Left kidney (tissue), 2 donors: ENCODE data around the gene COL5A1. TPM values are rescaled to one million over a fixed set of nuclear protein-coding genes. Genes with fewer than 3 reads are reported as not detected.

Experiments
- DNase-seq: peaks from one replicate; pipeline ENCODE4 v3.0.0-alpha.2; 2013
- polyA plus RNA-seq: library from polyadenylated mRNA; unstranded; fragments of 120-200 nt; gene quantifications from one replicate; pipeline ENCODE4 v1.2.1, GENCODE V29; 2013; ENCODE audit not compliant: insufficient read length

The COL5A1 gene
- polyA plus RNA-seq, 1 donor, result 77.3 TPM

- no peak for DNase-seq
These were observed 146.3 kb downstream of the COL5A1 start for GRCh38 chr9:134787601-134788531.

DNA sequence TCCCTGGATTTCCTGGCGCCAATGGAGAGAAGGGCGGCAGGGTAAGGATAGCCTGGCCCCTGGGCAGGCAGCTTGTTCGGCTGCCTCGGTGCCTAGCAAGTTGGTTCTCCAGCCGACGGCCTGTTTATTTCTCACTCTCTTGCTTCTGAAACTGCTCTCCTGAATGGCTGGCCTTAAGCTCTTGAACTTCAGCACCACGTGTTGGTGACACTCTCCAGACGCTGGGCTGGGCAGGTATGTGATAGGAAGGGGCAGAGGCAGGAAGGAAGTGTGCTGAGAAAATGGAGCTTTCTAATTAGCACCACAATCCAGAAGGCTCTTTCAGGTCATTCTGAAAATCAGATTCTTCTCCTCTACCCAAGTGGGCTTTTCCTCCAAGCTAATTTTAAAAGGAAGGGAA, 147.6 kb downstream of the COL5A1 start:
- no peak for DNase-seq

DNA sequence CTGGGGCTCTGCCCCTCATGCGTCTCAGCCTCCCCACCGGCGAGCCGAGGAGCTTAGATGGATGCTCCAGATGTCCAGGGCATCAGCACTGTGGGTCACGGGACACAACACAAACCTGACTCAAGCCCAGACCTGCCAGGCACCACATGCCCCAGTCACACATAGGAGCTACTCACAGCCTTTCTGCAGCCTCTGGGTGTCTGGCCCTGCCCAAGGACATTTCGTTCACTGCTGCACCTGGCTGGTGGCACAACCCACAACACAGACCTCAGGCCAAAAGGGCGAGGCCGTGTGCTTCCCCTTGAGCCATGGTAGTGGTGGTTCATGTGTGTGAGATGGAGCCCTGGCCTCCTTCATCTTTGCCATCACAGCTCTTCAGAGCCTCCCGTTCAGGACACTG, 149.4 kb downstream of the COL5A1 start:
- no peak for DNase-seq

GRCh38 chr9:134792627-134793026, 151.0 kb downstream of the COL5A1 start:
- no peak for DNase-seq

- DNase-seq, result no peak
These were observed 151.9 kb downstream of the COL5A1 start for GRCh38 chr9:134793288-134794188.

DNA sequence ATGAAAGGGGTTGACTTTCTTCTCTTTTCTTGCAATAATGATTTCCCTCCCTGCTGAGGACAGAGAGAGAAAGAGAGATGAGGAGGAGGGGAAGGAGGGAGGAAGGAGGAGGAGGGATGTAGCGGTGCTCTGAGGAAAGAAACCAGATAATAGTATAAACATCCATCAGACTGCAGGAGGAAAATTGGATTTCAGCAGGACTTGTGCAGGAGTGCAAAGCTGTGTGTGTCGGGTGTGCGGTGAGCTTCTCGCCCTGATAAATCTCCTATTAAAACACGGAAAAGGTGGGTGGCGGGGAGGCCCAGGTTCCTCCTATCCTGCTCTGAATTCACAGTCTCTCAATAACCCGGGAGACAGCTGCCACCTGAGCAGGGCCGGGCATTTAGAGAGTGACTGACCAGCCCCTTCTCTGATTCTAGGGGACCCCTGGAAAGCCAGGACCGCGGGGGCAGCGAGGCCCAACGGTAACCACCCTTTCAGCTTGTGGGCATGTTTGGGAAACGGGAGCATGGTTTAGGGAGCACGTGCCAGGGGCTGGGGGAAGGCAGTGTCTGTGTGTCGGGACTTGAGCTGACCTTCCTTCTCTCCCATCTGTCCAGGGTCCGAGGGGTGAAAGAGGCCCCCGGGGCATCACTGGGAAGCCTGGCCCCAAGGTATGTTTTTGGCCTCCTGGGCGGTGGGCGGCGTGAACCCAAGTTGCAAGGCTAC, 153.2 kb downstream of the COL5A1 start:
- DNase-seq, result no peak

- DNase-seq, result no peak
These were observed 153.8 kb downstream of the COL5A1 start for GRCh38 chr9:134795446-134795845.

GRCh38 chr9:134796882-134797281, 155.3 kb downstream of the COL5A1 start:
- DNase-seq, result no peak

DNA sequence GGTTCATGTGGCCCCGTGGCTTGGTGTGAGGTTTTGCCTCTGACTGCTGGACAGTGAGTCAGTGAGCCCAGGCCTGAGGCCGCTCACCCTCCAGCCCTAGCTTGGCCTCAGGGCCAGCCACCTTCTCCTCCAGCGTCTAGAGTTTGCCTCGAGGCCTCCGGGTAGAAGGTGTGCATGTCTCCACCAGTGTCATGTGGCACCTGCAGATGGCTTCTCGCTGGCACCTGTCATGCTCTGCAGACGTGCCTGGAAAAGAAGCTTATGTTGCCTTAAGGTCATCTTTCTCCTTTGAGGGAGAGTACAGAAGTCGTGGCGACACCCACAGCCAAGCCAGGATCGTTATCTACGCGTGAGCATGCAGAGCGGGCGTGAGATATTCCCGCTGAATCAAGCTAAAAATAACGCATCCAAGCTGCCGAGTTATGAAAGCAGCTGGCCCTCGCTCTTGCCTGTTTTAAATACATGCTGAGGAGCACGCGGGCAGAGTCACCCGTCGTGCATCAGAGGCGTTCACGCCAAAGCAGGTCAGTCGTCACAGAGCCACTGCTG, 159.3 kb downstream of the COL5A1 start:
- no peak for DNase-seq

- no peak for DNase-seq
These were observed 160.7 kb downstream of the COL5A1 start for GRCh38 chr9:134802216-134802795.

- no peak for DNase-seq
These were observed 163.3 kb downstream of the COL5A1 start for GRCh38 chr9:134804871-134805270.

DNA sequence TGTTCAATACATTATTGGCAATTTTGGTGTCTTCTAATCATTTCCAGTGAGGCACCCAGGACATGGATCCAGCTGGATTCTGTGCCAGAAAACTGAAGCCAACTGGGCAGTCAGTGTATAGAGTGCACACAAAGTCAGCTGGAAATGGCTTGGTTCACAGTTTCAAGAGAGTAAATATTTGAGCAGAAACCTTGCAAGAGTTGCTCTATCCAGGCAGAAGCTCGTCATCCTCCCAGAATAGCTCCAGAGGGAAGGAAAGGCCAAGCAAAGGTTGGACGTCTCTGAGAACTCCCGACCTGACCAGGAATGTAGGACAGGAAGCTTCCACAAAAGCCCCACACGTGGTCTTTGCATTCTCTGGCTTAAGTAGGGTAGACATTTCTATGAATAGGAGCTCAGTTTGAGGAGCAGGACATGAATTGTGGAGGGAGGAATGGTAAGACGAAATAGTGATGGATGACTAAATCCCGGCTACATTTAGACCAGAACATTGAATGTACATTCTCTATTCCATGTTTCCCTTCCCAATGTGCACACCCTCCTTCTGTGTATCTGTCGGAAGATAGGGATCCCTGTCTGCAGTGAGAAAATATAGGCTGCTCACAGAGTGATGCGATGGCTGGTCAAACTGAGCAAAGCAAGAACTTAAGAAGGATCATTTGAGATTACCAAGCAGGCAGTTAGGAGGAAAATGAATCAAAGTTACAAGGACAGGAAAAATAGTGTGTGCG, 166.3 kb downstream of the COL5A1 start:
- no peak for DNase-seq

GRCh38 chr9:134808447-134808792, 166.8 kb downstream of the COL5A1 start:
- no peak for DNase-seq

DNA sequence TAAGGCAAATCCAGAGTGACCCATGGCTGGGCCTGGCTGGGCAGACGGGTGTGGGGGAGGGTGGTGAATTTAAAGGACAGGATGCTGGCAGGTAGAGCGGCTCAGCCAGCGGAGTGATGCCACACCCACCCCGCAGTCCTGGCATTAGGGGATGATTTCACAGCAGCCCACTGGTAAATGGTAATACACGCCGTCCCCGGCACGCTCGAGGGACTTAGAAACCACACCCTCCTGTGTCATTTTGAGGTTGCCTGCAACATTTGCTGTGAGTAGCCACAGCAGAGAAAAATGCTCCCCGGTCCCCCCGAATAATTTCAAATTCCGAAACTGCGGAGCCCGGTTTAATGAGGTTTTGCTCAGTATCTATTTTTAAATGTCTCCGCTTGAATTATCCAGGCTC, 167.7 kb downstream of the COL5A1 start:
- no peak for DNase-seq

DNA sequence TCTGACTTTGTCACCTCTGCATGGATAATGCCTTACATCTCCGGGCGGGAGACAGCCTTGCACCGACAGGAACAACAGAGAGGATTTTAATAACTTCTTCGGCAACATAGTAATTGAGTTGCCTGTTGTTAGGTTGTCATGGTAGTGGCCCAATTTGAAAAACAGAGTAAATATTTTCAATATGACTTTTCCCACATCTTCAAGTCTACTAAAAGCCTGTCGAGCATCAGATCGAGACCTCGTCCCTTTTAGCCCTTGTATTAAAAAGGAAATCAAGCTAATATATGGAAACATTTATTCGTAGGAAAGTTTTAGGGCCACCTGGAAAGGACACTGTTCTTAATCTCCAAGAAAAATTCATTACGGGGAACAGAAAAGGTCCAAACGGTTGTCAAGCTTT, 168.2 kb downstream of the COL5A1 start:
- DNase-seq, result no peak

DNA sequence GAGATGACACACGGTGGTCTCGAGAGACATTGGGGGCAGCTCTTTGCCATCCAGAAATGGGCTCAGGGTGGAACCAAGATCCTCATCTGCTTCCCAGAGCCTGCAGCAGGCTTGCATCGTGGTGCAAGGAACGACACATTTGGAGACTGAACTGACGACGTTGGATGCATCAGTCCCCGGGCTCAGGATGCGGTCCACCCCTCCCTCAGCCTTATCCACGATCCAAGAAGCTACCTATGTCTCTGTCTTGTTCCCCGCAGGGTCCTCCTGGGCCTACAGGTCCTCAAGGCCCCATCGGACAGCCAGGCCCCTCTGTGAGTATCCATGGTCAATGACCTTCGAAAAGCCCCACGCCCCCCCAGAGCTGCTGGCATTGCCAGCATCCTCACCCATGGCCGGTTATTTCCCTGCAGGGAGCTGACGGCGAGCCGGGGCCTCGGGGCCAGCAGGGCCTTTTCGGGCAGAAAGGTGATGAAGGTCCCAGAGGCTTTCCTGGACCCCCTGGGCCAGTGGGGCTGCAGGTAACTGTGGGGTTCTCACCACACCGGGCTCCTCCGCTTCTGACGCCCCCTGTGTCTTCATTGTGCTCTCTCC, 169.6 kb downstream of the COL5A1 start:
- no peak for DNase-seq

- no peak for DNase-seq
These were observed 170.2 kb downstream of the COL5A1 start for GRCh38 chr9:134811673-134812342.

DNA sequence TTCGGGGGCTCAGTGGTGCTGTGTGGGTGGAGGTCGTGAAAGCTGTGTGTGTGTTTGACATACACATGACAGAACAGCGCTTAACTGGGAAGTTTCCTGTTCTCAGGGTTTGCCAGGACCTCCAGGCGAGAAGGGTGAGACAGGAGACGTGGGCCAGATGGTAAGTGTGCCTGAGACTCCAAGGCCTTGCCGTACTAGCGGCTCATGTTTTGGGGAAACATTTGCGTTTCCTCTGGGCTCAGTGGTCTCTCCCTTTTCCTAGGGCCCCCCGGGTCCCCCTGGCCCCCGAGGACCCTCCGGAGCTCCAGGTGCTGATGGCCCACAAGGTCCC, 170.7 kb downstream of the COL5A1 start:
- DNase-seq, result no peak

- no peak for DNase-seq
These were observed 172.2 kb downstream of the COL5A1 start for GRCh38 chr9:134813841-134814240.

- no peak for DNase-seq
These were observed 173.1 kb downstream of the COL5A1 start for GRCh38 chr9:134814598-134815215.
